ENCODE data around the gene PGM1. TPM values are rescaled to one million over a fixed set of nuclear protein-coding genes. Genes with fewer than 3 reads are reported as not detected.
A peak's percentile ranks its signal among the peaks of the same experiment; 100 is the strongest.

PGM1 gene
- total RNA-seq, 1 donor from 2014 or later: 32.9 TPM

DNA sequence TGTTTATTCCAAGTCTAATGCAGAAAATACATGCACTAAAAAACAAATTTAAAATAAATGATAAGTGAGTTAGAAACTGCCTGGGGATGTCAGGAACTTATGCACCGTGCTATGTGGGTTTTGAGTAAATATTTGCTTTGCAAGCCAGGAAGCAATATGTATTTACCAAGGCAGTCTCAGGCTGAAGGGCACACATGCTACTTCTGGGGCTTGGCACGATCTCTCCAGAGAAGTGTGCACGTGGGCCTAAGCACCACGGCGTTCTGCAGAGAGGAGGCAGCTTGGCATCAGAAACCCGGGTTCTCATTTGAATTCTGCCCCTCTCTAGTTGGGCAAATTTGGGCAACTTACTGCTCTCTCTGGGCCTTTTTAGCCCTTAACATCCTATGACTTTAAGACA is 108.0 kb downstream of the PGM1 start:
- peak; percentile 48 for DNase-seq (ENCODE audit: low spot score)

DNA sequence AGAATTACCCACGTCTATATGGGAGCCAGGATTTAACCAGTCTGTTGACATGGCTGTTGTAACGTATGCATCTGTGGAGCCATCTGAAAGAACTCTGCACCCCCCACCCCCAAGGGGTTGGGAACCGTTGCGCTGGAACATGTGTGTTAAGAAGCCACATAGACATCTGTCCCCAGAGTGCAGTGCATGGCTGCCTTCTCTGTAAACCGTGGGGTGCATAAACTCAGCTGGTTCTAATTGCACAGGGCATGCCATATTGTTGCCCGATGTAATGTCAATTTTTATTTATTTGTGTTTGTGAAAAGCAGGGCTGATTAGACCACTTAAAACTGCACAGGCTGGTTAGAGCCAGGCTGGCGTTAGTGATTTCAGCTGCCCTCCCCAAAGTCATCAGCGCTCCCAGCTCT is 110.5 kb downstream of the PGM1 start:
- DNase-seq (ENCODE audit: low spot score): no peak

DNA sequence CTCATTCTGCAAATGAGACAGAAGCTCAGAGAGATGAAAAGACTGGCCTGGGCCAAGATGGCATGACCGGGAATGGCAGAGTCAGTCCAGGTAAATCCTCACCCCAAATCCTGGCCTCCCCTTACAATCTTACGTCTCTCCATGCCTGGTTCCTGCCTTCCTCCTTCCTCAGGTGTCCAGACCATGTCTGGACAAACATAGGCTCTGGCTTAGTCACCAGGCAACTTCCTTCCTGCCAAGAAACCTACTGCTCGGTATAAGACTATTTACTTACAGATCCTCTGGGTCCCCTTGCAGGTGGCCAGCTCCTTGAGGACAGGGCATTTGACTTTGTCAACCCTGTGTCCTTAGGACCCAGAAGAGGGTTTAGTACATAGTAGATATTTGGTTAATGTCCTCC is 111.2 kb downstream of the PGM1 start:
- no peak for DNase-seq (ENCODE audit: low spot score)

DNA sequence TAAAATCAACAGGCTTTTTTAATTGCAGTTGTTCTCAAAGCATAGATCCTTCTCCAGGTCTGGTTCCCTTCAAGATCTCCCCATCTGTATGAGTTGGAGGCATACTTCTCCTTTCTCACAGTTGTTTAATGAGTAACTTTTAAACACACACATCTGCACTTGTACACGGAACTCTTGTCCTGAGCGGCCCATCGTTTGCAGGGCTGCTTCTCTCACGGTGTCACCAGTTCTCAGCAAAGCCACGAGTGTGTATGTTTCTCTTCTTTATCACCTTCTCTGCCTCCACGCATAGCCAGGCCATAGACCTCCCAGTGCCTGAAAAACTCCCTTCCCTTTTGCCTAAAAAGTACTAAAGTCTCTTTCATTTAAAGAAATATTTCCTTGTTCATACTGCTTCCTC is 111.9 kb downstream of the PGM1 start:
- DNase-seq (ENCODE audit: low spot score): no peak

DNA sequence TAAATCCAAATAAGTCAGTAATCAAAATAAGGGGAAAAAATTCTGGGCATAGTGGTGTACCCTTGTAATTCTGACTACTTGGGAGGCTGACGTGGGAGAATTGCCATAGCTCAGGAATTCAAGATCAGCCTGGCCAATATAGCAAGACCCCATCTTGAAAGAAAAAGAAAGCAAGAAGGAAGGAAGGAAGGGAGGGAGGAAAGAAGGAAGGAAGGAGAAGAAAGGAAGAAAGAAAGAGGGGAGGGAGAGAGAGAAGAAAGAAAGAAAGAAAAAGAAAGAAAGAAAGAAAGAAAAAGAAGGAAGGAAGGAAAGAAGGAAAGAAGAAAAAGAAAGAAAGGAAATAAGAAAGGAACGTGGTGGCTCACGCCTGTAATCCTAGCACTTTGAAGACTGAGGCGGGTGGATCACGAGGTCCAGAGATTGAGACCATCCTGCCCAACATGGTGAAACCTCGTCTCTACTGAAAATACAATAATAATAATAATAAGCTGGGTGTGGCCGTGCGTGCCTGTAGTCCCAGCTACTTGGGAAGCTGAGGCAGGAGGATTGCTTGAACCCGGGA is 116.1 kb downstream of the PGM1 start:
- DNase-seq (ENCODE audit: low spot score): no peak

Other genes with a start within 250 kb of the PGM1 start
- gene ALG6, start 225.8 kb upstream of the PGM1 start, total RNA-seq: 14.4 TPM
- 37.6 TPM for gene ITGB3BP, start 70.2 kb upstream of the PGM1 start, total RNA-seq
- 8.7 TPM for gene EFCAB7, start 69.9 kb upstream of the PGM1 start, total RNA-seq
- gene ROR1, start 180.6 kb downstream of the PGM1 start, total RNA-seq: 6.2 TPM

Measured in ureter (tissue), 1 donor.